Nephron (organoid): Measurements from ENCODE around the gene EME2.
A peak's percentile ranks its signal among the peaks of the same experiment; 100 is the strongest.

Source experiments
- H3K27ac Mint-ChIP-seq, 3 experiments: 2 replicates each; pipeline ENCODE4 v1.8.0; 2020; ENCODE audit warnings: mixed read lengths in 3 of 3, mild to moderate bottlenecking in 2 of 3, moderate library complexity in 1 of 3
- H3K27me3 Mint-ChIP-seq: 2 replicates; pipeline ENCODE4 v1.8.0; 2021; ENCODE audit warnings: low read depth, mild to moderate bottlenecking, moderate library complexity, mixed read lengths
- H3K36me3 Mint-ChIP-seq: 2 replicates; pipeline ENCODE4 v1.8.0; 2020; ENCODE audit warnings: low read depth, mixed read lengths
- H3K4me1 Mint-ChIP-seq: 2 replicates; pipeline ENCODE4 v1.8.0; 2020; ENCODE audit warnings: mixed read lengths
- H3K4me3 Mint-ChIP-seq, 3 experiments: 2 replicates each; pipeline ENCODE4 v1.8.0; 2020; ENCODE audit warnings: mild to moderate bottlenecking in 3 of 3, mixed read lengths in 3 of 3, moderate library complexity in 2 of 3
- H3K9me3 Mint-ChIP-seq: 2 replicates; pipeline ENCODE4 v1.8.0; 2020; ENCODE audit warnings: mixed read lengths
- CTCF ChIP-seq, 3 experiments: fragments of 200-600 bp; sonication (generic); IDR thresholded peaks; one replicate each; pipeline ENCODE4 v1.5.0; 2021; ENCODE audit warnings: antibody characterized with exemption in 3 of 3; ENCODE audit not compliant: unreplicated experiment in 3 of 3

EME2 gene

GRCh38 chr16:1762196-1762878 is 10.3 kb upstream of the EME2 start:
- Mint-ChIP-seq H3K9me3 (no peaks in the 10 kb centered on the region), H3K27me3 (no peaks in the 10 kb centered on the region), H3K27ac (no peak overlapping the region), H3K4me3 (no peak overlapping the region), H3K36me3 (peaks cover 7% of the 10 kb centered on the region), H3K4me1 (no peaks in the 10 kb centered on the region)
- TF ChIP-seq CTCF (IDR thresholded peaks at IDR 0.05; ENCODE audit: unreplicated experiment in 3 of 3): no peak

- no peak for TF ChIP-seq CTCF (IDR thresholded peaks at IDR 0.05; ENCODE audit: unreplicated experiment in 3 of 3)
- peaks cover 7% of the 10 kb centered on the region for H3K36me3 Mint-ChIP-seq
- no peak overlapping the region for H3K4me3 Mint-ChIP-seq
- H3K27ac Mint-ChIP-seq: no peak overlapping the region
- no peaks in the 10 kb centered on the region for H3K4me1 Mint-ChIP-seq
- no peaks in the 10 kb centered on the region for H3K27me3 Mint-ChIP-seq
- no peaks in the 10 kb centered on the region for H3K9me3 Mint-ChIP-seq
These were observed 9.6 kb upstream of the EME2 start for GRCh38 chr16:1762879-1763520.

GRCh38 chr16:1763521-1764511 is 8.8 kb upstream of the EME2 start:
- TF ChIP-seq CTCF (IDR thresholded peaks at IDR 0.05; ENCODE audit: unreplicated experiment in 3 of 3): peak; percentile 42 to 61 (median 47)
- no peak overlapping the region for H3K27ac Mint-ChIP-seq
- H3K9me3 Mint-ChIP-seq: no peaks in the 10 kb centered on the region
- no peaks in the 10 kb centered on the region for H3K4me1 Mint-ChIP-seq
- H3K27me3 Mint-ChIP-seq: no peaks in the 10 kb centered on the region
- no peak overlapping the region for H3K4me3 Mint-ChIP-seq
- peaks cover 7% of the 10 kb centered on the region for H3K36me3 Mint-ChIP-seq

GRCh38 chr16:1764971-1765370 is 7.6 kb upstream of the EME2 start:
- no peaks in the 10 kb centered on the region for H3K27me3 Mint-ChIP-seq
- H3K27ac Mint-ChIP-seq: no peak overlapping the region
- TF ChIP-seq CTCF (IDR thresholded peaks at IDR 0.05; ENCODE audit: unreplicated experiment in 3 of 3): no peak
- H3K4me3 Mint-ChIP-seq: no peak overlapping the region
- H3K36me3 Mint-ChIP-seq: peaks cover 7% of the 10 kb centered on the region
- no peaks in the 10 kb centered on the region for H3K4me1 Mint-ChIP-seq
- no peaks in the 10 kb centered on the region for H3K9me3 Mint-ChIP-seq

GRCh38 chr16:1765826-1766225 is 6.8 kb upstream of the EME2 start:
- H3K27ac Mint-ChIP-seq: no peak overlapping the region
- peaks cover 9% of the 10 kb centered on the region for H3K36me3 Mint-ChIP-seq
- no peaks in the 10 kb centered on the region for H3K4me1 Mint-ChIP-seq
- no peaks in the 10 kb centered on the region for H3K27me3 Mint-ChIP-seq
- no peak for TF ChIP-seq CTCF (IDR thresholded peaks at IDR 0.05; ENCODE audit: unreplicated experiment in 3 of 3)
- no peak overlapping the region for H3K4me3 Mint-ChIP-seq
- H3K9me3 Mint-ChIP-seq: no peaks in the 10 kb centered on the region
